K562 (cell line): ENCODE measurements around the gene EML6. TPM values are rescaled to one million over a fixed set of nuclear protein-coding genes. Genes with fewer than 3 reads are reported as not detected.

Experiments
- ATAC-seq: fragments of 200-7000 bp; cut with Tn5 transposase; 3 replicates; pipeline ENCODE4 v1.9.1; 2020; ENCODE audit warnings: moderate library complexity
- BruUV-seq: library from RNA; stranded (reverse); fragments of 400-500 nt; replicated peaks from 2 replicates; lab custom pipeline; 2021; lab: Mats Ljungman, UMichigan
- CTCF ChIA-PET: fragments of 300-600 bp; formaldehyde crosslinking; extraction: SDS; loops from one replicate; lab custom pipeline; 2021; ENCODE audit warnings: low intra/inter-chr PET ratio; lab: Yijun Ruan, JAX
- POLR2A ChIA-PET: fragments of 300-600, 350-650 bp; sonication (Branson Sonifier 250); formaldehyde crosslinking; extraction: SDS; loops from one replicate; lab custom pipeline; 2021; ENCODE audit warnings: antibody characterized with exemption, inconsistent platforms; lab: Yijun Ruan, JAX
- DNase-seq, 4 experiments: peaks; one replicate each; pipeline versions ENCODE4 v3.0.0 to v3.0.0-alpha.2; 2011 to 2018; ENCODE audit warnings: low spot score in 3 of 4, mixed read lengths in 3 of 4; ENCODE audit errors: extremely low read depth in 1 of 4
- FAIRE-seq: peaks from 2 replicates; lab custom pipeline; 2011; peaks lifted over from hg19 to GRCh38; lab: Jason Lieb, UNC
- H2AFZ ChIP-seq: 2 replicates; pipeline ENCODE4 v1.6.0; 2011; ENCODE audit warnings: low read depth, low read length, control low read depth, inconsistent platforms
- H3K27ac ChIP-seq: fragments of 200-600 bp; 3 replicates; pipeline ENCODE4 v1.8.0; 2011; ENCODE audit warnings: low read depth, mild to moderate bottlenecking, control low read depth, inconsistent platforms, low read length, moderate library complexity, mixed read lengths; ENCODE audit errors: extremely low read depth
- H3K27me3 ChIP-seq, 2 experiments: fragments of 300-600 bp in 1 of 2; 2 replicates in 1 of 2; 3 replicates in 1 of 2; pipeline versions ENCODE4 v1.6.0 to v1.8.0; 2011; ENCODE audit warnings: inconsistent platforms in 2 of 2, low read length in 2 of 2, mild to moderate bottlenecking in 1 of 2, mixed read lengths in 1 of 2, moderate library complexity in 1 of 2; ENCODE audit not compliant: control insufficient read depth in 2 of 2, insufficient read depth in 2 of 2
- H3K36me3 ChIP-seq: fragments of 300-600 bp; 3 replicates; pipeline ENCODE4 v1.8.0; 2011; ENCODE audit warnings: mild to moderate bottlenecking, low read length, inconsistent platforms; ENCODE audit not compliant: control insufficient read depth, insufficient read depth
- H3K4me1 ChIP-seq, 2 experiments: fragments of 200-600 bp in 1 of 2; replicated peaks in 1 of 2; 2 replicates in 1 of 2; 3 replicates in 1 of 2; pipeline versions ENCODE4 v1.5.1 to v1.8.0; 2011; ENCODE audit warnings: inconsistent platforms in 2 of 2, low read length in 2 of 2, mild to moderate bottlenecking in 1 of 2, mixed read lengths in 1 of 2, moderate library complexity in 1 of 2; ENCODE audit not compliant: control insufficient read depth in 2 of 2, insufficient read depth in 2 of 2
- H3K4me2 ChIP-seq: 2 replicates; pipeline ENCODE4 v1.6.1; 2011; ENCODE audit warnings: low read length, control low read depth, inconsistent platforms, mixed read lengths; ENCODE audit not compliant: insufficient read depth
- H3K4me3 ChIP-seq: fragments of 200-600 bp; sonication (generic), shearing (Covaris generic); 2 replicates; pipeline ENCODE4 v1.5.1; 2016; ENCODE audit warnings: control low read depth, inconsistent platforms
- H3K79me2 ChIP-seq: fragments of 200-600 bp; 3 replicates; pipeline ENCODE4 v1.8.0; 2011; ENCODE audit warnings: low read length, inconsistent platforms; ENCODE audit not compliant: control insufficient read depth, insufficient read depth
- H3K9ac ChIP-seq, 2 experiments: 2 replicates each; pipeline versions ENCODE4 v1.6.0 to v1.6.1; 2011; ENCODE audit warnings: low read depth in 2 of 2, low read length in 2 of 2, control low read depth in 1 of 2, inconsistent platforms in 1 of 2, mild to moderate bottlenecking in 1 of 2, mixed read lengths in 1 of 2; ENCODE audit not compliant: insufficient read depth in 1 of 2
- H3K9me1 ChIP-seq: one replicate; pipeline ENCODE4 v1.6.0; 2011; ENCODE audit warnings: inconsistent platforms, mild to moderate bottlenecking, low read length, moderate library complexity; ENCODE audit not compliant: control insufficient read depth, insufficient read depth
- H3K9me3 ChIP-seq: replicated peaks from 2 replicates; pipeline ENCODE4 v1.5.1; 2011; ENCODE audit warnings: low read depth, low read length, inconsistent platforms; ENCODE audit not compliant: control insufficient read depth, insufficient read depth
- H4K20me1 ChIP-seq: replicated peaks from 2 replicates; pipeline ENCODE4 v1.6.1; 2011; ENCODE audit warnings: low read length, inconsistent platforms, mixed read lengths; ENCODE audit not compliant: control insufficient read depth, insufficient read depth
- ATF3 ChIP-seq, 2 experiments: fragments of 450-650 bp in 1 of 2; sonication (generic) in 1 of 2; formaldehyde crosslinking in 1 of 2; IDR thresholded peaks in 1 of 2; conservative IDR thresholded peaks in 1 of 2; 2 replicates each; pipeline versions ENCODE4 v1.6.1 to v1.8.1; 2016 to 2023; ENCODE audit warnings: mild to moderate bottlenecking in 2 of 2, moderate library complexity in 2 of 2, inconsistent platforms in 1 of 2, missing genetic modification reagents in 1 of 2
- CBX1 ChIP-seq: sonication (generic); IDR thresholded peaks from 2 replicates; pipeline ENCODE4 v1.6.1; 2016; ENCODE audit warnings: antibody characterized with exemption, low read depth, mild to moderate bottlenecking
- CEBPG ChIP-seq, 3 experiments: fragments of 200-800 bp in 1 of 3; sonication (Bioruptor generic) in 1 of 3; sonication (generic) in 1 of 3; formaldehyde crosslinking in 1 of 3; IDR thresholded peaks in 2 of 3; conservative IDR thresholded peaks in 1 of 3; 2 replicates each; pipeline versions ENCODE4 v1.6.1 to v1.8.0; 2016 to 2022; ENCODE audit warnings: missing compliant biosample characterization in 2 of 3, missing genetic modification characterization in 2 of 3, mild to moderate bottlenecking in 1 of 3, missing genetic modification reagents in 1 of 3
- HDGF ChIP-seq: fragments of 450-650 bp; IDR thresholded peaks from 2 replicates; pipeline ENCODE4 v1.6.1; 2016
- MCM5 ChIP-seq: fragments of 450-650 bp; IDR thresholded peaks from 2 replicates; pipeline ENCODE4 v1.6.1; 2016; ENCODE audit warnings: low read depth
- PHF21A ChIP-seq: fragments of 450-650 bp; IDR thresholded peaks from 2 replicates; pipeline ENCODE4 v1.6.1; 2017; ENCODE audit warnings: low read depth, borderline replicate concordance
- PHF8 ChIP-seq: fragments of 200-600 bp; sonication (generic); IDR thresholded peaks from 2 replicates; pipeline ENCODE4 v1.6.1; 2012; ENCODE audit warnings: mixed run types, mild to moderate bottlenecking, inconsistent platforms, low read length, moderate library complexity, borderline replicate concordance
- PREB ChIP-seq: sonication (generic); formaldehyde crosslinking; IDR thresholded peaks from 2 replicates; pipeline ENCODE4 v1.8.1; 2023; ENCODE audit warnings: mild to moderate bottlenecking, missing genetic modification reagents
- RAD51 ChIP-seq: fragments of 450-650 bp; IDR thresholded peaks from 2 replicates; pipeline ENCODE4 v1.7.1; 2016; ENCODE audit warnings: low read depth, mild to moderate bottlenecking, borderline replicate concordance
- RBM34 ChIP-seq: fragments of 200-400 bp; formaldehyde crosslinking; IDR thresholded peaks from 2 replicates; pipeline ENCODE4 v1.6.1; 2018; ENCODE audit warnings: low read length, borderline replicate concordance; ENCODE audit not compliant: insufficient read depth
- SMAD3 ChIP-seq: fragments of 450-650 bp; formaldehyde crosslinking; conservative IDR thresholded peaks from 2 replicates; pipeline ENCODE4 v1.4.0; 2020; ENCODE audit warnings: mild to moderate bottlenecking
- STAT5A ChIP-seq: IDR thresholded peaks from 2 replicates; pipeline ENCODE4 v1.6.1; 2012; ENCODE audit warnings: low read length, inconsistent platforms, borderline replicate concordance
- TRIM24 ChIP-seq, 2 experiments: fragments of 450-650 bp; IDR thresholded peaks; 2 replicates each; pipeline ENCODE4 v1.6.1; 2016
- ZNF431 ChIP-seq: sonication (generic); formaldehyde crosslinking; IDR thresholded peaks from 2 replicates; pipeline ENCODE4 v1.8.0; 2022; ENCODE audit warnings: mild to moderate bottlenecking, missing genetic modification reagents
- ZNF584 ChIP-seq: fragments of 200-800 bp; sonication (Bioruptor generic); IDR thresholded peaks from 2 replicates; pipeline ENCODE4 v1.6.1; 2016; ENCODE audit warnings: low read depth, mild to moderate bottlenecking, missing genetic modification characterization, missing compliant biosample characterization
- ZNF707 ChIP-seq: fragments of 250-450 bp; sonication (Bioruptor Pico); conservative IDR thresholded peaks from 2 replicates; pipeline ENCODE4 v1.8.0; 2022; ENCODE audit warnings: inconsistent platforms, mild to moderate bottlenecking, moderate library complexity
- WGBS: fragments of 100-300 bp; shearing (Covaris generic); methylation state at CpG from one replicate; pipeline ENCODE4 v1.1.6; 2016; ENCODE audit warnings: low coverage, mixed read lengths; ENCODE audit not compliant: insufficient coverage; ENCODE audit errors: missing lambda C conversion rate; 5-methylcytosine and 5-hydroxymethylcytosine counted together
- in situ Hi-C: fragments of 300-500 bp; cut with MboI; formaldehyde crosslinking; loops from 4 replicates; pipeline ENCODE4 v1.15.0; 2018; ENCODE audit warnings: inconsistent platforms, mixed read lengths
- intact Hi-C: fragments of 100-400 bp; cut with micrococcal nuclease; formaldehyde crosslinking; loops from 2 replicates; pipeline ENCODE4 v1.14.2; 2022
- polyA plus RNA-seq, 8 experiments: library from polyadenylated mRNA; depleted of rRNA in 4 of 8; stranded (reverse) in 5 of 8; unstranded in 3 of 8; fragments of >200 nt; fragmentation: Nextera tagmentation in 2 of 8; fragmentation: Illumina TruSeq in 1 of 8; extraction: Ambion mirVana in 2 of 8; extraction: Trizol in 1 of 8; gene quantifications; 2 replicates each; pipeline versions ENCODE4 v1.2.1 to v1.2.3, GENCODE V29; 2011 to 2014; ENCODE audit warnings: inconsistent platforms in 1 of 8, missing spikeins in 1 of 8
- total RNA-seq, 7 experiments: library from RNA; depleted of rRNA in 6 of 7; stranded (reverse); fragments of >200 nt in 6 of 7; fragmentation: Illumina TruSeq in 2 of 7; extraction: Trizol in 2 of 7; gene quantifications; 2 replicates each; pipeline versions ENCODE4 v1.2.1 to v1.2.3, GENCODE V29; 2011 to 2021; ENCODE audit warnings: low replicate concordance in 1 of 7
- TF ChIP-seq, protein P1 (sequence below): fragments of 450-650 bp; IDR thresholded peaks from 2 replicates; pipeline ENCODE4 v1.6.1; 2016; ENCODE audit warnings: mild to moderate bottlenecking

Gene EML6
- total and polyA plus RNA-seq, 9 of the 15 experiments (the other 6 are each of a cell fraction or from before 2014, with no cell fraction given): 0.07 to 0.56 (median 0.25) TPM

DNA sequence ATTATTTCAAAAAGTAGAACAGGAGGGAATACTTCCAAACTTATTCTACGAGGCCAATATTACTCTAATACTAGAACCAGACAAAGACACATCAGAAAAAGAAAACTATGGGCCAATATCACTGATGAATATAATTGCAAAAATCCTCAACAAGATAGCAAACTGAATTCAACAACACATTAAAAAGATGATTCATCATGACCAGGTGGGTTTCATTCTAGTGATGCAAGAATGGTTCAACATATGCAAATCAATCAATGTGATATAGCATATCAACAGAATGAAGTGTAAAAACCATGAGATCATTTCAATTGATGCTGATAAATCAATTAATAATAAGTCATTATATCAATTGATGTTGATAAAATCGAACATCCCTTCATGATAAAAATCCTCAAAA is 22.4 kb upstream of the EML6 start:
- Histone ChIP-seq H2AFZ (no peak overlapping the region), H3K9me1 (no peaks in the 10 kb centered on the region), H3K9me3 (no peaks in the 10 kb centered on the region), H3K9ac (no peak overlapping the region), H3K4me3 (no peak overlapping the region), H3K27ac (no peak overlapping the region), H4K20me1 (no peaks in the 10 kb centered on the region), H3K36me3 (no peaks in the 10 kb centered on the region), H3K27me3 (no peaks in the 10 kb centered on the region), H3K79me2 (no peaks in the 10 kb centered on the region), H3K4me2 (no peak overlapping the region), H3K4me1 (peaks cover 2 to 3% of the 10 kb centered on the region in 2 experiments; a peak in 2 of 5 replicates)
- no peak for FAIRE-seq
- ATAC-seq: no peak
- intact Hi-C loops: loop anchor here (5.0 kb wide), 1 partner anchor 34 kb away; no protein-coding TSS in a partner anchor
- ChIA-PET POLR2A (no interaction called here), CTCF (no interaction called here)
- no TSS peak for BruUV-seq
- TF ChIP-seq TRIM24 (IDR thresholded peaks at IDR 0.05) (peak; percentile 53 to 69; a peak in 2 of 4 replicates), ZNF431 (CRISPR knock-in tag) (no peak), RAD51 (no peak), CBX1 (no peak), ZNF584 (no peak), PHF21A (no peak), ATF3 (IDR thresholded peaks at IDR 0.05) (peak; percentile 51; the same call in 1 of the 2 replicates), ATF3 (CRISPR knock-in tag; conservative IDR thresholded peaks at IDR 0.05) (no peak), HDGF (no peak), MCM5 (no peak), STAT5A (no peak), SMAD3 (no peak), PREB (no peak), CEBPG (CRISPR knock-in tag; IDR thresholded peaks at IDR 0.05) (no peak), CEBPG (tag; conservative IDR thresholded peaks at IDR 0.05 in 1 of 2, IDR thresholded peaks at IDR 0.05 in 1 of 2) (0 out of 4 replicates have a peak, but pooled peaks of 1 of the 2 experiments have one; percentile 22), RBM34 (no peak), ZNF707 (no peak), PHF8 (no peak)
- TF ChIP-seq, protein P1, sequence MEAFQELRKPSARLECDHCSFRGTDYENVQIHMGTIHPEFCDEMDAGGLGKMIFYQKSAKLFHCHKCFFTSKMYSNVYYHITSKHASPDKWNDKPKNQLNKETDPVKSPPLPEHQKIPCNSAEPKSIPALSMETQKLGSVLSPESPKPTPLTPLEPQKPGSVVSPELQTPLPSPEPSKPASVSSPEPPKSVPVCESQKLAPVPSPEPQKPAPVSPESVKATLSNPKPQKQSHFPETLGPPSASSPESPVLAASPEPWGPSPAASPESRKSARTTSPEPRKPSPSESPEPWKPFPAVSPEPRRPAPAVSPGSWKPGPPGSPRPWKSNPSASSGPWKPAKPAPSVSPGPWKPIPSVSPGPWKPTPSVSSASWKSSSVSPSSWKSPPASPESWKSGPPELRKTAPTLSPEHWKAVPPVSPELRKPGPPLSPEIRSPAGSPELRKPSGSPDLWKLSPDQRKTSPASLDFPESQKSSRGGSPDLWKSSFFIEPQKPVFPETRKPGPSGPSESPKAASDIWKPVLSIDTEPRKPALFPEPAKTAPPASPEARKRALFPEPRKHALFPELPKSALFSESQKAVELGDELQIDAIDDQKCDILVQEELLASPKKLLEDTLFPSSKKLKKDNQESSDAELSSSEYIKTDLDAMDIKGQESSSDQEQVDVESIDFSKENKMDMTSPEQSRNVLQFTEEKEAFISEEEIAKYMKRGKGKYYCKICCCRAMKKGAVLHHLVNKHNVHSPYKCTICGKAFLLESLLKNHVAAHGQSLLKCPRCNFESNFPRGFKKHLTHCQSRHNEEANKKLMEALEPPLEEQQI: no peak
- 0% methylated on average over 2 of the region's 2 CpGs for WGBS
- in situ Hi-C loops: loop anchor here (10.0 kb wide), 1 partner anchor 586 kb away; the partner anchor contains the start of gene ACYP2
- no peak for DNase-seq
